ENCODE results near the gene P3H4.

GRCh38 chr17:41773190-41773588, 38.6 kb downstream of the P3H4 start:
- TF ChIP-seq, protein P1, sequence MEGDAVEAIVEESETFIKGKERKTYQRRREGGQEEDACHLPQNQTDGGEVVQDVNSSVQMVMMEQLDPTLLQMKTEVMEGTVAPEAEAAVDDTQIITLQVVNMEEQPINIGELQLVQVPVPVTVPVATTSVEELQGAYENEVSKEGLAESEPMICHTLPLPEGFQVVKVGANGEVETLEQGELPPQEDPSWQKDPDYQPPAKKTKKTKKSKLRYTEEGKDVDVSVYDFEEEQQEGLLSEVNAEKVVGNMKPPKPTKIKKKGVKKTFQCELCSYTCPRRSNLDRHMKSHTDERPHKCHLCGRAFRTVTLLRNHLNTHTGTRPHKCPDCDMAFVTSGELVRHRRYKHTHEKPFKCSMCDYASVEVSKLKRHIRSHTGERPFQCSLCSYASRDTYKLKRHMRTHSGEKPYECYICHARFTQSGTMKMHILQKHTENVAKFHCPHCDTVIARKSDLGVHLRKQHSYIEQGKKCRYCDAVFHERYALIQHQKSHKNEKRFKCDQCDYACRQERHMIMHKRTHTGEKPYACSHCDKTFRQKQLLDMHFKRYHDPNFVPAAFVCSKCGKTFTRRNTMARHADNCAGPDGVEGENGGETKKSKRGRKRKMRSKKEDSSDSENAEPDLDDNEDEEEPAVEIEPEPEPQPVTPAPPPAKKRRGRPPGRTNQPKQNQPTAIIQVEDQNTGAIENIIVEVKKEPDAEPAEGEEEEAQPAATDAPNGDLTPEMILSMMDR (IDR thresholded peaks at IDR 0.05): no peak
- TF ChIP-seq ZFX (IDR thresholded peaks at IDR 0.05; ENCODE audit: borderline replicate concordance): no peak
